Progenitor cell of endocrine pancreas (in vitro differentiated cells): ENCODE results near the gene SMAD9. TPM values are rescaled to one million over a fixed set of nuclear protein-coding genes. Genes with fewer than 3 reads are reported as not detected.
A peak's percentile ranks its signal among the peaks of the same experiment; 100 is the strongest.

Source experiments
- DNase-seq: peaks from one replicate; pipeline ENCODE4 v3.0.0; 2021; ENCODE audit warnings: low spot score; ENCODE audit not compliant: unreplicated experiment
- H3K27ac Mint-ChIP-seq: 2 replicates; pipeline ENCODE4 v1.8.0; 2021; ENCODE audit warnings: mild to moderate bottlenecking, moderate library complexity, mixed read lengths
- H3K27me3 Mint-ChIP-seq: 2 replicates; pipeline ENCODE4 v1.8.0; 2021; ENCODE audit warnings: mixed read lengths
- H3K36me3 Mint-ChIP-seq: 2 replicates; pipeline ENCODE4 v1.8.0; 2022; ENCODE audit warnings: mixed read lengths; ENCODE audit not compliant: insufficient read depth
- H3K4me1 Mint-ChIP-seq: 2 replicates; pipeline ENCODE4 v1.8.0; 2021; ENCODE audit warnings: low read depth, mixed read lengths
- H3K4me3 Mint-ChIP-seq: 2 replicates; pipeline ENCODE4 v1.8.0; 2021; ENCODE audit warnings: low read depth, mild to moderate bottlenecking, moderate library complexity, mixed read lengths
- H3K9me3 Mint-ChIP-seq: 2 replicates; pipeline ENCODE4 v1.8.0; 2021; ENCODE audit warnings: low read depth, mixed read lengths
- CTCF ChIP-seq: fragments of 200-600 bp; sonication (generic); IDR thresholded peaks from one replicate; pipeline ENCODE4 v1.5.0; 2021; ENCODE audit warnings: antibody characterized with exemption, mild to moderate bottlenecking; ENCODE audit not compliant: unreplicated experiment
- total RNA-seq: library from RNA; stranded (reverse); gene quantifications from 2 replicates; pipeline ENCODE4 v1.2.1, GENCODE V29; 2021

The SMAD9 gene
- total RNA-seq, 1 donor from 2014 or later: 10.5 TPM

- TF ChIP-seq CTCF: no peak
- Mint-ChIP-seq H3K9me3 (peaks cover 4% of the 10 kb centered on the region), H3K4me3 (no peak overlapping the region), H3K36me3 (peaks cover 8% of the 10 kb centered on the region), H3K27ac (peak overlapping the region; percentile 59), H3K4me1 (peaks cover 23% of the 10 kb centered on the region), H3K27me3 (no peaks in the 10 kb centered on the region)
- DNase-seq: no peak
Observed at GRCh38 chr13:36879218-36879938, 40.7 kb downstream of the SMAD9 start.

GRCh38 chr13:36875961-36876360 lies 44.1 kb downstream of the SMAD9 start:
- Mint-ChIP-seq H3K27ac (no peak overlapping the region), H3K9me3 (peaks cover 4% of the 10 kb centered on the region), H3K36me3 (peaks cover 11% of the 10 kb centered on the region), H3K27me3 (no peaks in the 10 kb centered on the region), H3K4me3 (no peak overlapping the region), H3K4me1 (no peaks in the 10 kb centered on the region)
- no peak for TF ChIP-seq CTCF
- DNase-seq: no peak

- no peak overlapping the region for H3K4me3 Mint-ChIP-seq
- peaks cover 11% of the 10 kb centered on the region for H3K36me3 Mint-ChIP-seq
- no peaks in the 10 kb centered on the region for H3K4me1 Mint-ChIP-seq
- no peak overlapping the region for H3K27ac Mint-ChIP-seq
- peaks cover 4% of the 10 kb centered on the region for H3K9me3 Mint-ChIP-seq
- no peaks in the 10 kb centered on the region for H3K27me3 Mint-ChIP-seq
- DNase-seq: no peak
- no peak for TF ChIP-seq CTCF
Observed at GRCh38 chr13:36875431-36875830, 44.6 kb downstream of the SMAD9 start.

- no peak overlapping the region for H3K27ac Mint-ChIP-seq
- no peak for DNase-seq
- H3K9me3 Mint-ChIP-seq: no peaks in the 10 kb centered on the region
- no peaks in the 10 kb centered on the region for H3K27me3 Mint-ChIP-seq
- no peaks in the 10 kb centered on the region for H3K4me1 Mint-ChIP-seq
- H3K4me3 Mint-ChIP-seq: no peak overlapping the region
- TF ChIP-seq CTCF: no peak
- peaks cover 2% of the 10 kb centered on the region for H3K36me3 Mint-ChIP-seq
Observed at GRCh38 chr13:36872621-36873020, 47.4 kb downstream of the SMAD9 start.

GRCh38 chr13:36870050-36870692 lies 49.9 kb downstream of the SMAD9 start:
- TF ChIP-seq CTCF: no peak
- Mint-ChIP-seq H3K4me3 (no peak overlapping the region), H3K27ac (no peak overlapping the region), H3K4me1 (no peaks in the 10 kb centered on the region), H3K27me3 (no peaks in the 10 kb centered on the region), H3K9me3 (no peaks in the 10 kb centered on the region), H3K36me3 (peaks cover 4% of the 10 kb centered on the region)
- no peak for DNase-seq
